RWPE1 (cell line): Measurements from ENCODE around the gene MCM10.

Experiments
- CTCF ChIA-PET: fragments of 350-600 bp; sonication (Branson Sonifier 250); formaldehyde crosslinking; extraction: SDS; loops from one replicate; lab custom pipeline; 2021; lab: Yijun Ruan, JAX
- POLR2A ChIA-PET: fragments of 400-600 bp; formaldehyde crosslinking; extraction: SDS; loops from one replicate; lab custom pipeline; 2020; ENCODE audit warnings: antibody characterized with exemption; ENCODE audit not compliant: low non-redundant PET; lab: Yijun Ruan, JAX
- DNase-seq: peaks from one replicate; pipeline ENCODE4 v3.0.0; 2012; ENCODE audit warnings: low spot score
- H3K27ac ChIP-seq: fragments of 450-650 bp; 2 replicates; pipeline ENCODE4 v1.5.1; 2017
- TF ChIP-seq, protein P1 (sequence below): fragments of 450-650 bp; conservative IDR thresholded peaks from 2 replicates; pipeline ENCODE4 v1.5.1; 2017; ENCODE audit warnings: low read depth, mild to moderate bottlenecking

Gene MCM10

DNA sequence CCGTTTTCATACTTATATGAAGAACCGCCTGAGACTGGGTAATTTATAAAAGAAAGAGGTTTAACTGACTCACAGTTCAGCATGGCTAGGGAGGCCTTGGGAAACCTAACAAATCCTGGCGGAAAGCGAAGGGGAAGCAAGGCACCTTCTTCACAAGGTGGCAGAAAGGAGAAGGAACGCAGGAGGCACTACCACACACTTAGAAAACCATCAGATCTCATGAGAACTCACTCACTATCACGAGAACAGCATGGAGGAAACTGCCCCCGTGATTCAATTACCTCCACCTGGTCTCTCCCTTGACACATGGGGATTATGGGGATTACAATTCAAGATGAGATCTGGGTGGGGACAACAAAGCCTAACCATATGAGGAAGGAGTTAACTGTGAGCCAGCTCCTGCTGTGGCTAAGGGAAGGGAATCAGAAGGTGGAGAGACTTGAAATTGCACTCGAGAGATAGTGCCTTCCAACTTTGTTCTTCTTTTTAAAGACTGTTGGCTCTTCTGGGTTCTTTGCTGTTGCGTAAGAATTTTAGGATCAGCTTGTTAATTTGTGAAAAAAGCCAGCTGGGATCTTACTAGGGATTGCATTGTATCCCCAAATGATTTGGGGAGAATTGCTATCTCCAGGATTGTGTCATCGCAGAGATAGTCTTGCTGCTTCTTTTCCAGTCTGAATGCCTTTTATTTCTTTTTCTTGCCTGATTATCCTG, 40.4 kb upstream of the MCM10 start:
- no peak for DNase-seq
- ChIA-PET CTCF (interaction anchor here (0.6 kb wide), 1 partner anchor 409 kb away, joined by 3 read pairs; no protein-coding TSS in a partner anchor), POLR2A (interaction anchor here (0.6 kb wide), 1 partner anchor 1010 kb away, joined by 6 read pairs; no protein-coding TSS in a partner anchor)
- TF ChIP-seq, protein P1, sequence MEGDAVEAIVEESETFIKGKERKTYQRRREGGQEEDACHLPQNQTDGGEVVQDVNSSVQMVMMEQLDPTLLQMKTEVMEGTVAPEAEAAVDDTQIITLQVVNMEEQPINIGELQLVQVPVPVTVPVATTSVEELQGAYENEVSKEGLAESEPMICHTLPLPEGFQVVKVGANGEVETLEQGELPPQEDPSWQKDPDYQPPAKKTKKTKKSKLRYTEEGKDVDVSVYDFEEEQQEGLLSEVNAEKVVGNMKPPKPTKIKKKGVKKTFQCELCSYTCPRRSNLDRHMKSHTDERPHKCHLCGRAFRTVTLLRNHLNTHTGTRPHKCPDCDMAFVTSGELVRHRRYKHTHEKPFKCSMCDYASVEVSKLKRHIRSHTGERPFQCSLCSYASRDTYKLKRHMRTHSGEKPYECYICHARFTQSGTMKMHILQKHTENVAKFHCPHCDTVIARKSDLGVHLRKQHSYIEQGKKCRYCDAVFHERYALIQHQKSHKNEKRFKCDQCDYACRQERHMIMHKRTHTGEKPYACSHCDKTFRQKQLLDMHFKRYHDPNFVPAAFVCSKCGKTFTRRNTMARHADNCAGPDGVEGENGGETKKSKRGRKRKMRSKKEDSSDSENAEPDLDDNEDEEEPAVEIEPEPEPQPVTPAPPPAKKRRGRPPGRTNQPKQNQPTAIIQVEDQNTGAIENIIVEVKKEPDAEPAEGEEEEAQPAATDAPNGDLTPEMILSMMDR, result no peak
- H3K27ac ChIP-seq, result no peak overlapping the region

DNA sequence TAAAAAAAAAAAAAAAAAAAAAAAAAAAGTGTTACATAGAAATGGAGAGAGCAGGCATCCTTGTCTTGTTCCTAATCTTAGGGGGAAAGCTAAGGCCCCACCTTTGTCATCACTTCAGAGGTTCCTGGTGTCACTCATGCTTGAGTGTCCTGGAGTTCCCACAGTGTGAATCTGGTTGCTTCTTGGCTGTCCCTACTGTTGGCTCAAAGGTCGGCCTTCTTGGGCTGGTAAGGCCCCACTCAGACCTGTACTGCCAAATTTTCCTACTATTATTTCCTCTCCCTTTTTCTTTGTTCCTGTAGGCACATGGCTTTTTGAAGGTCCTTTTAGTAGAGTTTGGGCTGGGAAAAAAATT, 39.9 kb upstream of the MCM10 start:
- ChIA-PET CTCF (interaction anchor here (0.6 kb wide), 1 partner anchor 409 kb away, joined by 3 read pairs; no protein-coding TSS in a partner anchor), POLR2A (no interaction called here)
- TF ChIP-seq, protein P1, result no peak
- no peak overlapping the region for H3K27ac ChIP-seq
- DNase-seq, result no peak

DNA sequence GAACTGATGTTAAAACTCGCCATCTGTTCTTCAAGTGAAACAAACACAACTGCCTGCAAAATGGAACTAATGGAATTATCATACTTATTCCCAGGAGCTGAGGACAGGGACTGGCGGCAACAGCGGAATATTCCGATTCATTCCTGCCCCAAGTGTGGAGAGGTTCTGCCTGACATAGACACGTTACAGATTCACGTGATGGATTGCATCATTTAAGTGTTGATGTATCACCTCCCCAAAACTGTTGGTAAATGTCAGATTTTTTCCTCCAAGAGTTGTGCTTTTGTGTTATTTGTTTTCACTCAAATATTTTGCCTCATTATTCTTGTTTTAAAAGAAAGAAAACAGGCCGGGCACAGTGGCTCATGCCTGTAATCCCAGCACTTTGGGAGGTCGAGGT, 24.7 kb upstream of the MCM10 start:
- TF ChIP-seq, protein P1, result no peak
- no peak for DNase-seq
- CTCF ChIA-PET, result no interaction called here
- POLR2A ChIA-PET, result no interaction called here
- no peak overlapping the region for H3K27ac ChIP-seq

DNA sequence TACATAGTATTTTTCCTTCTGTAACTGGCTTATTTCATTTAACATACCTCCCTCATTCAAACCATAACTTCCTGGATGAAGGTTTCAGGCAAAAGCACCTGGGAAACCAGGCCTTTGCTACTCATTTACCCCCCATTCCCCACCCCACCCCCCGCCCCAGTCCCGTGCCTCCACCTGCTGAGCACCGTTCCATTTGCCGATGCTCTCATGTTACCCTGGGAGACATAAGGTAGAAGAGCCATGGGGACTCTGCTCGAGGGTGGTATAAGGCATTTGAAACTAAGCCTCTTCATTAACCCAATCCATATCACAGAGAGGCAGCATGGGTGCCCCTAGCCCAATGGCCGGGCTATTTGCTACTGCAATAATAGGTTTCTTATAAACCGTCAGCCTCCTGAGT, 22.2 kb upstream of the MCM10 start:
- no peak for DNase-seq
- no peak overlapping the region for H3K27ac ChIP-seq
- CTCF ChIA-PET, result interaction anchor here (0.6 kb wide), 1 partner anchor 496 kb away, joined by 4 read pairs; no protein-coding TSS in a partner anchor

DNA sequence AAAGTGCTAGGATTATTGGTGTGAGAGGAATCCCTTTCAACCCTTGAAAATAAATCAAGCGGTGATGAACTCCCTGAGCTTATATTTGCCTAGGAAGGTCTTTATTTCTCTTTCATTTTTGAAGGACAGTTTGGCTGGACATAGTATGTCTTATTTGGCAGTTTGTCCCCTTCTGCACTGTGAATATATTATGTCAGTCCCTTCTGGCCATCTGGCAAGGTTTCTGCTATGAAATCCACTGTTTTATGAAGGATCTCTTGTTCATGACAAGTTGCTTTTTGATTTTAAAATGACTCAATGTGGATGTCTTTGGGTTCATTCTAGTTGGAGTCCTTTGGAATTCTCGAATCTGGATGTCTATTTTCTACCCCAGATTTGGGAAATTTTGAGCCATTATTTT, 21.7 kb upstream of the MCM10 start:
- POLR2A ChIA-PET, result no interaction called here
- no peak overlapping the region for H3K27ac ChIP-seq
- CTCF ChIA-PET, result interaction anchor here (0.6 kb wide), 1 partner anchor 496 kb away, joined by 4 read pairs; no protein-coding TSS in a partner anchor
- TF ChIP-seq, protein P1, result no peak
- DNase-seq, result no peak

More for the DNA sequence above, 22.2 kb upstream of the MCM10 start:
- POLR2A ChIA-PET, result no interaction called here
- TF ChIP-seq, protein P1, result no peak

DNA sequence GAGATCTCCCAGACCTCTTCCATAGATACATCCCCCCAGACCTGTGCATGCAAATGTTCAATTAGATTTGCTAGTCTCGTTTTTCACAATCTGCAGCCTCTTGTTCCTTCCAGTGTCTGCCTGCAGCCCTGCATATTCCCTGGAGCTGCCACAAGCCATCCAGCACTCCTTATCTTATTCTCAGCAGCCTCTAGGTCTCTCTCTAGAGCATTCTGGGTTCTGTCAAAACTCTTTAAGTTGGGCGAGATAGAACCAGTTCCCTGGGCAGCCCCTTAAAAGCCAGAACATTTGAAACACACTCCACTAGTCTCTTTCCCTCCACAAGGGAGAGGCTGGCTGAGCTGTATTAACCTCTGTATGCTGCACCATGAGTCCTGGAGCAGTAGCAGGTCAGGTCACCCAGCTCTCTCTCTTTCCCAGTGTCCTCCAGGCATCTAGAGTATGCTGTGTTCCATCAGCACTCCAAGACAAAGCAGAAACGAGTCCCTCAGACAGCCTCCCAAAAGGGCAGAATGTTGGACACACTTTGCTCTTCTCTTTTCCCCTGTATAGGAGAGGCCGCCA, 20.6 kb upstream of the MCM10 start:
- ChIA-PET POLR2A (no interaction called here), CTCF (interaction anchor here (0.7 kb wide), 1 partner anchor 157 kb away, joined by 3 read pairs; no protein-coding TSS in a partner anchor)
- no peak overlapping the region for H3K27ac ChIP-seq
- TF ChIP-seq, protein P1, result no peak
- DNase-seq, result no peak
